Activated T-helper 1 cell treated with anti-CD3 and anti-CD28 coated beads, Interleukin-12 subunit alpha, Interleukin-12 subunit beta, Interleukin-2, Interleukin-4 antibody, amounts not matched to agents 30 ng/mL and 10 ng/mL and 1 ng/mL, durations not matched to agents 14 hours and 24 hours and 36 hours (primary cell): ENCODE data around the gene TEKTIP1. TPM values are rescaled to one million over a fixed set of nuclear protein-coding genes. Genes with fewer than 3 reads are reported as not detected.
"Not testable (repeated sequence)": the region's sequence is repeated elsewhere in the genome, so short reads cannot be mapped to it uniquely, and the experiment has no call there.

Experiments used
- DNase-seq: peaks from one replicate; pipeline ENCODE4 v3.0.0; 2021; ENCODE audit warnings: low spot score
- H3K27ac Mint-ChIP-seq: one replicate; pipeline ENCODE4 v1.8.0; 2021; ENCODE audit warnings: mild to moderate bottlenecking, mixed read lengths
- H3K27me3 Mint-ChIP-seq: one replicate; pipeline ENCODE4 v1.8.0; 2022; ENCODE audit warnings: mild to moderate bottlenecking, moderate library complexity, mixed read lengths; ENCODE audit not compliant: insufficient read depth
- H3K36me3 Mint-ChIP-seq: one replicate; pipeline ENCODE4 v1.8.0; 2021; ENCODE audit warnings: low read depth, mixed read lengths
- H3K4me1 Mint-ChIP-seq: one replicate; pipeline ENCODE4 v1.8.0; 2021; ENCODE audit warnings: low read depth, mixed read lengths
- H3K4me3 Mint-ChIP-seq: one replicate; pipeline ENCODE4 v1.8.0; 2021; ENCODE audit warnings: mild to moderate bottlenecking, moderate library complexity, mixed read lengths
- H3K9me3 Mint-ChIP-seq: one replicate; pipeline ENCODE4 v1.8.0; 2021; ENCODE audit warnings: mixed read lengths
- intact Hi-C: fragments of 100-400 bp; cut with micrococcal nuclease; formaldehyde crosslinking; loops from one replicate; pipeline ENCODE4 v1.15.1; 2024
- total RNA-seq: library from RNA; stranded (reverse); gene quantifications from 2 replicates; pipeline ENCODE4 v1.2.3, GENCODE V29; 2022

Gene TEKTIP1
- total RNA-seq, 1 donor from 2014 or later = 1.4 TPM

DNA sequence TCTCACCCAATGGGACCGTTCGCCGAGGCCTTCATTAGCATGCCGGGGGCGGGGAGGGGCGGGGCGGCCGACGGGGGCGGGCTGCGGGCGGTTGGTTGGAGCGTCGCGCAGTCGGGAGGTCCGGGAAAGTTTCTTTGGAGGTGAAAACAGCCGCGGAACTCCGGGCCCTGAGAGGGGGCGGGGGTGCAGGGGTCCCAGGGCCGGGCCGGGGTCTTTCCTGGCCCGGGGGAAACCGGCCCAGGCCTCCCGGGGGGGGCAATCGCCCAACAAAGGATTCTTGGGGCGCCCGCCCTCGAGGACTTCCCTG is 33.8 kb downstream of the TEKTIP1 start, which contains the start of gene HMG20B:
Gene HMG20B (plus strand): TSS at position 90 of the 307 bp plus-strand sequence. CDS start 366 bp downstream, outside the sequence.
- intact Hi-C loops = loop anchor here (1.0 to 5.0 kb wide), 10 partner anchors 16 to 1921 kb away; partner anchors contain the start of genes FZR1, MFSD12, MPND and TCF3
- Mint-ChIP-seq H3K4me3 (peak within 1 kb of the TSS; percentile 85), H3K27me3 (peaks cover 2% of the 10 kb centered on the region), H3K9me3 (no peaks in the 10 kb centered on the region), H3K27ac (peak within 1 kb of the TSS; percentile 75), H3K4me1 (no peaks in the 10 kb centered on the region), H3K36me3 (peaks cover 9% of the 10 kb centered on the region)
- DNase-seq = no peak

- intact Hi-C loops = loop anchor here (2.0 to 5.0 kb wide), 6 partner anchors 289 to 1921 kb away; partner anchors contain the start of genes MPND and TCF3
- peak overlapping the region; percentile 85 for H3K4me3 Mint-ChIP-seq
- peaks cover 9% of the 10 kb centered on the region for H3K36me3 Mint-ChIP-seq
- DNase-seq = no peak
- no peaks in the 10 kb centered on the region for H3K4me1 Mint-ChIP-seq
- peaks cover 2% of the 10 kb centered on the region for H3K27me3 Mint-ChIP-seq
- H3K27ac Mint-ChIP-seq = peak overlapping the region; percentile 74
- no peaks in the 10 kb centered on the region for H3K9me3 Mint-ChIP-seq
These were observed 34.3 kb downstream of the TEKTIP1 start for GRCh38 chr19:3573162-3573857.

DNA sequence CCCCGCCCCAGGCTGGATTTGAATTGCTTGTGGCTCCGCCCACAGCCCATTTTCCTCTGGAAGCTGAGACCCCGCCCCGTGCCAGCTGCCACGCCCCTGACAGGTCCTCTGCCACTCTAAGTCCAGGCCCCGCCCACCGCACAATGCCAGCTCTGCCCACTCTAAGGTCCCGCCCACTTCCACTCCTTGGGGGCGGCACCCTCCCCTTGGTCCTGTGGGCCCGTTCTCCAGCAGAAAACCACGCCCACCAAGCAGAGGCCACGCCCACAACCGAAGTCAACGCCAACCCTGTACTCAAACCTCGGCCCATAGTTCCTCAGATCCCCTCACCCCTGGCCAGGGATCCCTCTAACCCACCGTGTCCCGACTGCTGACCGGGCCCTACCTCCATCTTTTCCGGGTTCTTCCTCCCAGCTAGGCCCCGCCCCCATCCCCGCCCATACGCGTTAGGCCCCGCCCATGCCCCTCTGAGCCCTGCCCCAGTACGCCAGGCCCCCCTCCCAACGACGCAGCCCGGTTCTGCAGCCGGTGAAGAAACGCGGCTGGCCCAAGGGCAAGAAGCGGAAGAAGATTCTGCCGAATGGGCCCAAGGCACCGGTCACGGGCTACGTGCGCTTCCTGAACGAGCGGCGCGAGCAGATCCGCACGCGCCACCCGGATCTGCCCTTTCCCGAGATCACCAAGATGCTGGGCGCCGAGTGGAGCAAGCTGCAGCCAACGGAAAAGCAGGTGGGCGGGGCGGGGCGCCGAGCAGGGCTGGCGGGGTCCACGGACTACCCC is 35.1 kb downstream of the TEKTIP1 start:
- peak overlapping the region; percentile 74 for H3K27ac Mint-ChIP-seq
- no peaks in the 10 kb centered on the region for H3K9me3 Mint-ChIP-seq
- intact Hi-C loops = loop anchor here (2.0 to 5.0 kb wide), 6 partner anchors 289 to 1922 kb away; partner anchors contain the start of genes MPND and TCF3

DNA sequence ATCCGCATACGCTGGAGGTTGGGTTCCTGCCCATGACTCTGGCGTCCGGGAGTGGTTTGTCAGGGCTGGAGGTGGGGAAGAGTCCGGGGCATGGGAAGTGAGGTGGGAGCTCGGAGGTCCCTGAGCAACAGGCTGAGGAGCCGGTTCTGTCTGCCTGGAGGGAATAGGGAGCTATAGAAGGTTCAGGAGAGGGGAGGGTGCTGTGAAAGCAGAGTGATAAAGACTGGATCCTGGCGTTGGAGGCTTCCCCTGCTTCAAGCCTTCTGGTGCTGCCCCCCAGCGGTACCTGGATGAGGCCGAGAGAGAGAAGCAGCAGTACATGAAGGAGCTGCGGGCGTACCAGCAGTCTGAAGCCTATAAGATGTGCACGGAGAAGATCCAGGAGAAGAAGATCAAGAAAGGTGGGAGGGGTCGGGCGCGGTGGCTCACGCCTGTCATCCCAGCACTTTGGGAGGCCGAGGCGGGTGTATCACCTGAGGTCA is 36.3 kb downstream of the TEKTIP1 start:
- Mint-ChIP-seq H3K27me3 (peaks cover 2% of the 10 kb centered on the region), H3K27ac (no peak overlapping the region), H3K9me3 (no peaks in the 10 kb centered on the region), H3K36me3 (peaks cover 9% of the 10 kb centered on the region), H3K4me3 (no peak overlapping the region), H3K4me1 (no peaks in the 10 kb centered on the region)
- no peak for DNase-seq
- intact Hi-C loops = no loop called here

More for the DNA sequence above, 35.1 kb downstream of the TEKTIP1 start:
- Mint-ChIP-seq H3K27me3 (peaks cover 2% of the 10 kb centered on the region), H3K4me1 (no peaks in the 10 kb centered on the region), H3K36me3 (peaks cover 9% of the 10 kb centered on the region), H3K4me3 (peak overlapping the region; percentile 85)
- DNase-seq = peak; percentile 86

DNA sequence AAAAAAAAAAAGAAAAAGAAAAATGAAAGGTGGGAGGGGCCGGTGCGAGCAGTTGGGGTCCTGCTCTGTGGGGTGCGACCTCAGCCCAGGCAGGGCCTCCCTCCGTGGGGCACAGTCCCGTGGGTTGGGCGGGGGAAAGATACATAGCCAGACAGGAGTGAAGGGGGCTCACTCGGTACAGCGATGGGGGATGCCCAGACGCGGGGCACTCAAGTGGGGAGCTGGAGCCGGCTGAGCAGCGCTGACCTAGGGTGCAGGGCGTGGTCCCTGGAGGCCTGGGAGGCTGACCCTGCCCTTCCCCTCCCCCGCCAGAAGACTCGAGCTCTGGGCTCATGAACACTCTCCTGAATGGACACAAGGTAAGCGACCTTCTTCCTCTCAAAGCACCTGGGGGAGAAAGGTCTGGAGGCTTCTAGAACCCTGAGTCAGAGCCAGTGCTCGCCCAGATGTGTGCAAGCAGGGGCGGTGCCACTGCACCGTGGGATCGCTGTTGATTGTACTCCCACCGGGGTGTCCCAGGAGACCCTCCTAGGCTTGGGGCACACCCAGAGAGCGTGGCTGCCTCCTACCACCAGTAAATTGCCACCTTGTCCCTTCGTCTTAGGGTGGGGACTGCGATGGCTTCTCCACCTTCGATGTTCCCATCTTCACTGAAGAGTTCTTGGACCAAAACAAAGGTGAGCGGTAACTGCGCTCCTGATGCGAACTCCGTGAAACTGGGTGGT is 37.1 kb downstream of the TEKTIP1 start:
- no peak for DNase-seq
- Mint-ChIP-seq H3K27me3 (peaks cover 2% of the 10 kb centered on the region), H3K9me3 (no peaks in the 10 kb centered on the region), H3K4me1 (no peaks in the 10 kb centered on the region), H3K36me3 (peaks cover 9% of the 10 kb centered on the region), H3K4me3 (no peak overlapping the region), H3K27ac (no peak overlapping the region)
- intact Hi-C loops = no loop called here

DNA sequence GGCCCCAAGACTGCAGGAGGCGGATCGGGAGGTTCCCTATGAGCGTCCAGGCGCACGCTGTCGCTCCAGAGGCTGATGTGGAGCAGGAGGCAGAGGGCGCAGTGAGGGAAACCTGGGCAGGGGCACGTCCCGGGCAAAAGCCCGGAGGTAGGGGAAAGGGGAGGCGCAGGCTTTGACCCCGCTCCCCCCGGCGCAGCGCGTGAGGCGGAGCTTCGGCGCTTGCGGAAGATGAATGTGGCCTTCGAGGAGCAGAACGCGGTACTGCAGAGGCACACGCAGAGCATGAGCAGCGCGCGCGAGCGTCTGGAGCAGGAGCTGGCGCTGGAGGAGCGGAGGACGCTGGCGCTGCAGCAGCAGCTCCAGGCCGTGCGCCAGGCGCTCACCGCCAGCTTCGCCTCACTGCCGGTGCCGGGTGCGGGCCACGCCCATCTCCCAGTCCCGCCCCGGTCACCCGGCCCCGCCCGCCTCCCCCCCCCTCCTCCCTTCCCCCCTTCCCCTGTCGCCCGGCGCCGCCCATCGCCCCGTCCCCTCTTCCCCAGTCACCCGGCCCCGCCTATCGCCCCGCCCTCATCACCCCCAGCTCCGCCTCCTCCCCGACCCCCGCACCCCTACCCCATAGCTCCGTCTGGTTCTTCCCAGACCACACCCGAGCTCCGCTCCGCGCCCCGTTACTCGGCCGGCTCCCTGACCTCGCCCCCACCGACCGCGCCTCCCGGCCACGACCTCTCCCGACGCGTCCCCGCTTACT is 37.9 kb downstream of the TEKTIP1 start:
- Mint-ChIP-seq H3K27ac (no peak overlapping the region), H3K9me3 (no peaks in the 10 kb centered on the region), H3K4me1 (no peaks in the 10 kb centered on the region), H3K36me3 (peaks cover 9% of the 10 kb centered on the region), H3K4me3 (no peak overlapping the region), H3K27me3 (peaks cover 2% of the 10 kb centered on the region)
- intact Hi-C loops = no loop called here
- no peak for DNase-seq

- no peaks in the 10 kb centered on the region for H3K9me3 Mint-ChIP-seq
- no peak overlapping the region for H3K27ac Mint-ChIP-seq
- peaks cover 2% of the 10 kb centered on the region for H3K27me3 Mint-ChIP-seq
- H3K36me3 Mint-ChIP-seq = peaks cover 9% of the 10 kb centered on the region
- H3K4me3 Mint-ChIP-seq = no peak overlapping the region
- no peaks in the 10 kb centered on the region for H3K4me1 Mint-ChIP-seq
- intact Hi-C loops = no loop called here
- DNase-seq = no peak
These were observed 38.9 kb downstream of the TEKTIP1 start for GRCh38 chr19:3577723-3578344.

- no peak for DNase-seq
- Mint-ChIP-seq H3K27ac (no peak overlapping the region), H3K9me3 (no peaks in the 10 kb centered on the region), H3K36me3 (peaks cover 9% of the 10 kb centered on the region), H3K27me3 (peaks cover 2% of the 10 kb centered on the region), H3K4me3 (no peak overlapping the region), H3K4me1 (no peaks in the 10 kb centered on the region)
- intact Hi-C loops = no loop called here
These were observed 39.4 kb downstream of the TEKTIP1 start for GRCh38 chr19:3578390-3578789.

DNA sequence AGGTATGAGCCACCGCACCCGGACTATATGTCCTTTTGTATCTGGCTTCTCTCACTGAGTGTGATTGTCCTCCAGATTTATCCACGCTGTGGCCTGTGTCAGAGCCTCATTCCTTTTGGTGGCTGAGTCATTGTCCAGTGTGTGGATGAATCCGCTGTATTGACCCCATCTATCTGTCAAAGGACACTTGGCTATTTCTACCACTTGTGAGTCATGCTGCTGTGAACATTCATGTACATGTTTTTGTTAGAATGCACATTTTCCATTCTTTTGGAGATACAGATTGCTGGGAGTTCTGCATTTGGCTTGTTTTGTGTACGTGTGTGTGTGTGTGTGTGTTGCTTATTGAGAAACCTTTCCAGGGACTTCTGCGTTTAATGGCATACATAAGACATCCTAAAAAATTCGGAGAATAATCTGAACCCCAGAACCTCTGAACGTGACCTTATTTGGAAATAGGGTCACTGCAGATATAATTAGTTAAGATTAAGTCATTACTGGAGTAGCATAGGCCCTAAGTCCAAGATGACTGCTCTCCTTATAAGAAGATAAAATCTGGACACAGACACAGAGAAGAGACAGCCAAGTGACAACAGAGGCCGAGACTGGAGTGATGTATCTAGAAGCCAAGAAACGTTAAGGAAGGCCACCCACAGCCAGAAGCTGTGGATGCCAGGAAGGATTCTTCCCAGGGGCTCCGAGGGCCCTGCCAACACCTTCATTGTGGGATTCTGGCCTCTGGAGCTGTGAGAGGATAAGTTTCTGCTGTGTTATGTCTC is 41.4 kb downstream of the TEKTIP1 start:
- no peaks in the 10 kb centered on the region for H3K9me3 Mint-ChIP-seq
- peaks cover 6% of the 10 kb centered on the region for H3K27me3 Mint-ChIP-seq
- peaks cover 1% of the 10 kb centered on the region for H3K36me3 Mint-ChIP-seq
- H3K27ac Mint-ChIP-seq = no peak overlapping the region
- intact Hi-C loops = no loop called here
- DNase-seq = no peak
- H3K4me3 Mint-ChIP-seq = no peak overlapping the region
- H3K4me1 Mint-ChIP-seq = no peaks in the 10 kb centered on the region

GRCh38 chr19:3581792-3582191 is 42.8 kb downstream of the TEKTIP1 start:
- H3K27me3 Mint-ChIP-seq, H3K27ac Mint-ChIP-seq, H3K4me1 Mint-ChIP-seq, H3K36me3 Mint-ChIP-seq, H3K9me3 Mint-ChIP-seq, DNase-seq, intact Hi-C loops, H3K4me3 Mint-ChIP-seq: not testable (repeated sequence)

GRCh38 chr19:3584036-3584802 is 45.2 kb downstream of the TEKTIP1 start:
- H3K4me1 Mint-ChIP-seq, H3K9me3 Mint-ChIP-seq, H3K4me3 Mint-ChIP-seq, H3K27me3 Mint-ChIP-seq, H3K27ac Mint-ChIP-seq, intact Hi-C loops, H3K36me3 Mint-ChIP-seq, DNase-seq: not testable (repeated sequence)
